ENCODE results near the gene ANTXR1.

GRCh38 chr2:68971591-68972231 is 41.3 kb upstream of the ANTXR1 start:
- TF ChIP-seq, protein P1, sequence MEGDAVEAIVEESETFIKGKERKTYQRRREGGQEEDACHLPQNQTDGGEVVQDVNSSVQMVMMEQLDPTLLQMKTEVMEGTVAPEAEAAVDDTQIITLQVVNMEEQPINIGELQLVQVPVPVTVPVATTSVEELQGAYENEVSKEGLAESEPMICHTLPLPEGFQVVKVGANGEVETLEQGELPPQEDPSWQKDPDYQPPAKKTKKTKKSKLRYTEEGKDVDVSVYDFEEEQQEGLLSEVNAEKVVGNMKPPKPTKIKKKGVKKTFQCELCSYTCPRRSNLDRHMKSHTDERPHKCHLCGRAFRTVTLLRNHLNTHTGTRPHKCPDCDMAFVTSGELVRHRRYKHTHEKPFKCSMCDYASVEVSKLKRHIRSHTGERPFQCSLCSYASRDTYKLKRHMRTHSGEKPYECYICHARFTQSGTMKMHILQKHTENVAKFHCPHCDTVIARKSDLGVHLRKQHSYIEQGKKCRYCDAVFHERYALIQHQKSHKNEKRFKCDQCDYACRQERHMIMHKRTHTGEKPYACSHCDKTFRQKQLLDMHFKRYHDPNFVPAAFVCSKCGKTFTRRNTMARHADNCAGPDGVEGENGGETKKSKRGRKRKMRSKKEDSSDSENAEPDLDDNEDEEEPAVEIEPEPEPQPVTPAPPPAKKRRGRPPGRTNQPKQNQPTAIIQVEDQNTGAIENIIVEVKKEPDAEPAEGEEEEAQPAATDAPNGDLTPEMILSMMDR (IDR thresholded peaks at IDR 0.05) = no peak
- TF ChIP-seq POLR2A (IDR thresholded peaks at IDR 0.05) = no peak
